ENCODE results near the gene CRPPA. TPM values are rescaled to one million over a fixed set of nuclear protein-coding genes. Genes with fewer than 3 reads are reported as not detected.

CRPPA gene
- total and polyA plus RNA-seq, 8 donors, result 0.28 to 11.0 (median 0.82) TPM

GRCh38 chr7:16411391-16411790, 9.9 kb downstream of the CRPPA start:
- no peak for DNase-seq
- Histone ChIP-seq H3K27ac (no peak overlapping the region), H3K4me1 (peaks cover 0 to 20% (median 7%) of the 10 kb centered on the region in 4 donors), H3K9me3 (no peaks in the 10 kb centered on the region), H3K4me3 (no peak overlapping the region), H3K27me3 (no peaks in the 10 kb centered on the region), H3K36me3 (no peaks in the 10 kb centered on the region)
- 92 to 99% (median 97%) methylated on average over 2 of the region's 2 CpGs for WGBS, 5 donors
- TF ChIP-seq POLR2A (IDR thresholded peaks at IDR 0.05) (no peak), CTCF (IDR thresholded peaks at IDR 0.05) (no peak), POLR2AphosphoS5 (IDR thresholded peaks at IDR 0.05) (no peak), EP300 (IDR thresholded peaks at IDR 0.05) (no peak)
- intact Hi-C loops (cut with DNase I; ENCODE audit: low total_unique reads), result no loop called here

GRCh38 chr7:16409777-16410176, 11.6 kb downstream of the CRPPA start:
- H3K4me3 ChIP-seq, result no peak overlapping the region
- TF ChIP-seq CTCF (IDR thresholded peaks at IDR 0.05), result no peak
- no peak for TF ChIP-seq POLR2A (IDR thresholded peaks at IDR 0.05)
- TF ChIP-seq POLR2AphosphoS5 (IDR thresholded peaks at IDR 0.05), result no peak
- no peak for TF ChIP-seq EP300 (IDR thresholded peaks at IDR 0.05)
- no peaks in the 10 kb centered on the region for H3K9me3 ChIP-seq
- intact Hi-C loops (cut with DNase I; ENCODE audit: low total_unique reads), result no loop called here
- no peaks in the 10 kb centered on the region for H3K27me3 ChIP-seq
- DNase-seq, result no peak
- H3K27ac ChIP-seq, result no peak overlapping the region
- H3K4me1 ChIP-seq, result peaks cover 0 to 20% (median 7%) of the 10 kb centered on the region in 4 donors
- H3K36me3 ChIP-seq, result no peaks in the 10 kb centered on the region

GRCh38 chr7:16404636-16405035, 16.7 kb downstream of the CRPPA start:
- TF ChIP-seq EP300 (IDR thresholded peaks at IDR 0.05) (no peak), POLR2AphosphoS5 (IDR thresholded peaks at IDR 0.05) (no peak), POLR2A (IDR thresholded peaks at IDR 0.05) (no peak), CTCF (IDR thresholded peaks at IDR 0.05) (no peak)
- peaks cover 0 to 13% (median 9%) of the 10 kb centered on the region in 4 donors for H3K9me3 ChIP-seq
- peaks cover 0 to 10% (median 2%) of the 10 kb centered on the region in 4 donors for H3K36me3 ChIP-seq
- intact Hi-C loops (cut with DNase I; ENCODE audit: low total_unique reads), result no loop called here
- 83 to 98% (median 97%) methylated on average over 1 of the region's 1 CpG for WGBS, 5 donors
- no peak overlapping the region for H3K4me3 ChIP-seq
- H3K27ac ChIP-seq, result no peak overlapping the region
- peaks cover 0 to 7% (median 0%) of the 10 kb centered on the region in 4 donors for H3K4me1 ChIP-seq
- no peaks in the 10 kb centered on the region for H3K27me3 ChIP-seq
- DNase-seq, result no peak

DNA sequence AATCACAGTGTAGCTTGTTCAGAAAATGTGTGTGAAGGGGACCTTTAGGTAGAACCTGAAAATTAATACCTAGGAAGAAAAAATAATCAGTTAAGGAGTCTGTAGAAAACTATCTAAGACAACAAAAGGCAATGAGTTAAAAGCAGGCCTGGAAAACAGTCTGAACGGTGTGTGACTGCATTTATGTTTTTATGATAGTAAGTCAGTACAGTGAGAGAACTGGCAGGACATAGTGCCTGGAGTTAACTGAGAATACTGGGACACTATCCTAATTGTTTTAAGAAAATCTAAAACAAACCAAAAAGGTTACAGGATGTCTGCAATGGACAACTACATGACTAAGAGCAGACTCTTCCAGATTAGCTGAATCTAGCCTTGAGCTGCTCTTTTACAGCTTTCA, 17.9 kb downstream of the CRPPA start:
- intact Hi-C loops (cut with DNase I; ENCODE audit: low total_unique reads), result no loop called here
- peaks cover 0 to 10% (median 2%) of the 10 kb centered on the region in 4 donors for H3K36me3 ChIP-seq
- DNase-seq, result no peak
- H3K27me3 ChIP-seq, result no peaks in the 10 kb centered on the region
- WGBS, 5 donors, result 41 to 67% (median 59%) methylated on average over 1 of the region's 1 CpG
- H3K4me3 ChIP-seq, result no peak overlapping the region
- no peak overlapping the region for H3K27ac ChIP-seq
- H3K4me1 ChIP-seq, result peaks cover 0 to 7% (median 0%) of the 10 kb centered on the region in 4 donors
- peaks cover 0 to 13% (median 9%) of the 10 kb centered on the region in 4 donors for H3K9me3 ChIP-seq
- TF ChIP-seq POLR2AphosphoS5 (IDR thresholded peaks at IDR 0.05), result no peak
- no peak for TF ChIP-seq CTCF (IDR thresholded peaks at IDR 0.05)
- TF ChIP-seq POLR2A (IDR thresholded peaks at IDR 0.05), result no peak
- no peak for TF ChIP-seq EP300 (IDR thresholded peaks at IDR 0.05)
